B cell (primary cell): ENCODE measurements around the gene ITSN1.

ENCODE experiments used
- EZH2 ChIP-seq: IDR thresholded peaks from 2 replicates; pipeline ENCODE4 v1.6.1; 2012; ENCODE audit warnings: borderline replicate concordance, low read depth, mild to moderate bottlenecking, moderate library complexity, low read length; ENCODE audit not compliant: insufficient read depth, poor library complexity, severe bottlenecking
- TF ChIP-seq, protein P1 (sequence below): fragments of 200-600 bp; IDR thresholded peaks from one replicate; pipeline ENCODE4 v1.8.0; 2022; ENCODE audit warnings: antibody characterized with exemption, mild to moderate bottlenecking

DNA sequence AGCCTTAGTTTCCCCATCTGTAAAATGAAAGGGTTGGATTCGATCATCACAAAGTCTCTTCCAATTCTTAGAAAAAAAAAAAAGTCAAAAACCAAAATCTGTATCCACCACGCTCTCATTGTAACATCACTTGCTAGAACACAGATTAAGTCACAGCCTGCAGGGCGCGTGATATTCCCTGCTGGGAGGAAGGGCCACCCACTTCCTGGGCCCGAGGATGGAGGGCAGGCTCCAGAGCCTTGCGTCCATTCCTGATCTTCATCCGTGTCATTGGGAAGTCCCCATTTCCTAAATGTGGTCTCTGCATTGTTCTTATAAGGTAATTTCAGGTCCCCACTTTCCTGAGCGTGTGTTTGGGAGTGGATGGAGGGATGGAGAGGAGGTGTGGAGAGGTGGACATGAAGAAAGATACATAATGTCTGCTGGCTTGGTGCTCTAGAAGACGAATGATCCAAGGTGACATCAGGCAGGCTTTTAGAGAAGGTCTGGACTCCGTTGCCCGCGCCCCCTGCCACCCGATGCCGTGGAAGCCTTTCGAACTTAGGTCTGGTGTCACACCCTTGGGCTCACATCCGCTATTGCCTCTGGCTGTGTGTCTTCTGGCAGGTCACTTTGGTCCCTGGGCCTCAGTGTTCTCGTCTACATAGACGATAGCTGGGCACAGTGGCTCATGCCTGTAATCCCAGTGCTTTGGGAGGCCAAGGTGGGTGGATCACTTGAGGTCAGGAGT, 217.2 kb downstream of the ITSN1 start:
- TF ChIP-seq, protein P1, sequence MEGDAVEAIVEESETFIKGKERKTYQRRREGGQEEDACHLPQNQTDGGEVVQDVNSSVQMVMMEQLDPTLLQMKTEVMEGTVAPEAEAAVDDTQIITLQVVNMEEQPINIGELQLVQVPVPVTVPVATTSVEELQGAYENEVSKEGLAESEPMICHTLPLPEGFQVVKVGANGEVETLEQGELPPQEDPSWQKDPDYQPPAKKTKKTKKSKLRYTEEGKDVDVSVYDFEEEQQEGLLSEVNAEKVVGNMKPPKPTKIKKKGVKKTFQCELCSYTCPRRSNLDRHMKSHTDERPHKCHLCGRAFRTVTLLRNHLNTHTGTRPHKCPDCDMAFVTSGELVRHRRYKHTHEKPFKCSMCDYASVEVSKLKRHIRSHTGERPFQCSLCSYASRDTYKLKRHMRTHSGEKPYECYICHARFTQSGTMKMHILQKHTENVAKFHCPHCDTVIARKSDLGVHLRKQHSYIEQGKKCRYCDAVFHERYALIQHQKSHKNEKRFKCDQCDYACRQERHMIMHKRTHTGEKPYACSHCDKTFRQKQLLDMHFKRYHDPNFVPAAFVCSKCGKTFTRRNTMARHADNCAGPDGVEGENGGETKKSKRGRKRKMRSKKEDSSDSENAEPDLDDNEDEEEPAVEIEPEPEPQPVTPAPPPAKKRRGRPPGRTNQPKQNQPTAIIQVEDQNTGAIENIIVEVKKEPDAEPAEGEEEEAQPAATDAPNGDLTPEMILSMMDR: no peak
- TF ChIP-seq EZH2: no peak
